K562 (cell line): Measurements from ENCODE around the gene NLE1. TPM values are rescaled to one million over a fixed set of nuclear protein-coding genes. Genes with fewer than 3 reads are reported as not detected.

Source experiments
- FOS ChIP-seq: IDR thresholded peaks from 3 replicates; pipeline ENCODE4 v1.6.1; 2011; ENCODE audit not compliant: insufficient read length; ENCODE audit errors: extremely low read depth
- GTF2F1 ChIP-seq: IDR thresholded peaks from 2 replicates; pipeline ENCODE4 v1.6.1; 2011; ENCODE audit warnings: low read depth, low read length, improper control_type of control experiment
- HDAC3 ChIP-seq: fragments of 450-650 bp; IDR thresholded peaks from 2 replicates; pipeline ENCODE4 v1.6.1; 2018; ENCODE audit warnings: borderline replicate concordance, mild to moderate bottlenecking, moderate library complexity; ENCODE audit not compliant: partially characterized antibody
- RBM25 ChIP-seq: fragments of 200-400 bp; formaldehyde crosslinking; IDR thresholded peaks from 2 replicates; pipeline ENCODE4 v1.6.1; 2018; ENCODE audit warnings: low read length, low read depth, moderate library complexity; ENCODE audit not compliant: severe bottlenecking
- RNF2 ChIP-seq: sonication (generic); IDR thresholded peaks from 2 replicates; pipeline ENCODE4 v1.6.1; 2016
- SRSF3 ChIP-seq: fragments of 200-400 bp; formaldehyde crosslinking; IDR thresholded peaks from 2 replicates; pipeline ENCODE4 v1.6.1; 2016; ENCODE audit warnings: mild to moderate bottlenecking, low read length, moderate library complexity; ENCODE audit not compliant: insufficient read depth
- ZNF184 ChIP-seq: sonication (generic); formaldehyde crosslinking; IDR thresholded peaks from 2 replicates; pipeline ENCODE4 v1.5.0; 2020; ENCODE audit warnings: missing genetic modification reagents
- ZNF408 ChIP-seq: fragments of 250-450 bp; sonication (Bioruptor Pico); IDR thresholded peaks from 2 replicates; pipeline ENCODE4 v1.4.0; 2020; ENCODE audit warnings: low read depth, mild to moderate bottlenecking, moderate library complexity
- polyA plus RNA-seq, 8 experiments: library from polyadenylated mRNA; depleted of rRNA in 4 of 8; stranded (reverse) in 5 of 8; unstranded in 3 of 8; fragments of >200 nt; fragmentation: Nextera tagmentation in 2 of 8; fragmentation: Illumina TruSeq in 1 of 8; extraction: Ambion mirVana in 2 of 8; extraction: Trizol in 1 of 8; gene quantifications; 2 replicates each; pipeline versions ENCODE4 v1.2.1 to v1.2.3, GENCODE V29; 2011 to 2014; ENCODE audit warnings: inconsistent platforms in 1 of 8, missing spikeins in 1 of 8
- total RNA-seq, 7 experiments: library from RNA; depleted of rRNA in 6 of 7; stranded (reverse); fragments of >200 nt in 6 of 7; fragmentation: Illumina TruSeq in 2 of 7; extraction: Trizol in 2 of 7; gene quantifications; 2 replicates each; pipeline versions ENCODE4 v1.2.1 to v1.2.3, GENCODE V29; 2011 to 2021; ENCODE audit warnings: low replicate concordance in 1 of 7
- TF ChIP-seq, protein P1 (sequence below), 2 experiments: fragments of 200-800 bp in 1 of 2; sonication (Bioruptor generic) in 1 of 2; sonication (generic) in 1 of 2; formaldehyde crosslinking in 1 of 2; IDR thresholded peaks in 1 of 2; conservative IDR thresholded peaks in 1 of 2; 2 replicates each; pipeline versions ENCODE4 v1.5.0 to v1.6.1; 2016 to 2020; ENCODE audit warnings: missing compliant biosample characterization in 1 of 2, missing genetic modification characterization in 1 of 2, missing genetic modification reagents in 1 of 2
- TF ChIP-seq, protein P2 (sequence below): fragments of 250-450 bp; sonication (Bioruptor Pico); IDR thresholded peaks from 2 replicates; pipeline ENCODE4 v1.4.0; 2020; ENCODE audit warnings: mild to moderate bottlenecking, moderate library complexity
- TF ChIP-seq, protein P3 (sequence below): sonication (generic); formaldehyde crosslinking; IDR thresholded peaks from 2 replicates; pipeline ENCODE4 v1.8.0; 2023; ENCODE audit warnings: missing genetic modification reagents, mild to moderate bottlenecking, borderline replicate concordance
- TF ChIP-seq, protein P4 (sequence below), 2 experiments: IDR thresholded peaks in 1 of 2; conservative IDR thresholded peaks in 1 of 2; 2 replicates each; pipeline ENCODE4 v1.6.1; 2016; ENCODE audit warnings: low read depth in 2 of 2, mild to moderate bottlenecking in 1 of 2, missing compliant biosample characterization in 1 of 2, missing genetic modification characterization in 1 of 2, moderate library complexity in 1 of 2

The NLE1 gene
- total and polyA plus RNA-seq, 9 of the 15 experiments (the other 6 are each of a cell fraction or from before 2014, with no cell fraction given): 3.8 to 69.0 (median 29.4) TPM

DNA sequence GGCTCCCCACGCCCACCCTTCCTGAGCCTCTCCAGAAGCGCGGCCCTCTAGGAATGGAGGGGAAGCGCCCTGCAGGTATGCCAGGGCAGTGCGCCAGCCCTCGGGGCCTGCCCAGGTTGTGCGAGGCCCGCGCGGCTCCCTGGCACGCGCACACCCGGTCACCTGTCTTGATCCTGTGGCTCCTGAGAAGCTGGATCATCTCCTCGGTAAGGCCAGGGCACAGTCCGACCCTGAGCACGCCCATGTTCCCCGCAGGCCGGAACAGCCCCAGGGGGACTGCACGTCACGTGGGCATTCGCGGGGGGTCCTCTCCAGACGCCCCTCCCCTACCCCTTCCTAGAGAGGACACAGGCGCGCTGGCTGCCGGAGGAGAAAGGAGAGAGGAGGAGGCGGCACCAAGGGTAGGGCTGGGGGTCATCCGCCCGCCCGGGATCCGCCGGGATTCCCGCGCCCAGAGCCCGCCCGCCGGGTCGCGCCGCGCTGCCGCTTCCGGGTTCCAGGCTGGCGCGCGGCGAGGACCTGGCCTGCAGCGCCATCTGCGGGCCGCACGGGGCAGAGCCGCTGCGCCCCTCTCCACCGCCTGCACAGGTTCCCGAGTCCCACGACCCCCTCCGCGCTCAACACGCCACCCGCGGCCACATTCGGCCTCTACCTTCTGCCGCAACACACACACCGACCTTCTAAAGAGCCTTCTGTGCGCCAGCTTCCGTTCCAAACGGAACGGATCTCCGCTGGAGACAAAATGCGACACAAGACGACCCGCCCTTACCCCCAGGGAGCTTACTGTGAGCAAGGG lies 22.5 kb downstream of the NLE1 start, which contains the start of gene RAD51D (continued):
- TF ChIP-seq, protein P1, sequence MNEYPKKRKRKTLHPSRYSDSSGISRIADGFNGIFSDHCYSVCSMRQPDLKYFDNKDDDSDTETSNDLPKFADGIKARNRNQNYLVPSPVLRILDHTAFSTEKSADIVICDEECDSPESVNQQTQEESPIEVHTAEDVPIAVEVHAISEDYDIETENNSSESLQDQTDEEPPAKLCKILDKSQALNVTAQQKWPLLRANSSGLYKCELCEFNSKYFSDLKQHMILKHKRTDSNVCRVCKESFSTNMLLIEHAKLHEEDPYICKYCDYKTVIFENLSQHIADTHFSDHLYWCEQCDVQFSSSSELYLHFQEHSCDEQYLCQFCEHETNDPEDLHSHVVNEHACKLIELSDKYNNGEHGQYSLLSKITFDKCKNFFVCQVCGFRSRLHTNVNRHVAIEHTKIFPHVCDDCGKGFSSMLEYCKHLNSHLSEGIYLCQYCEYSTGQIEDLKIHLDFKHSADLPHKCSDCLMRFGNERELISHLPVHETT (CRISPR knock-in tag; conservative IDR thresholded peaks at IDR 0.05 in 1 of 2, IDR thresholded peaks at IDR 0.05 in 1 of 2): no peak
- no peak for TF ChIP-seq HDAC3
- TF ChIP-seq, protein P2, sequence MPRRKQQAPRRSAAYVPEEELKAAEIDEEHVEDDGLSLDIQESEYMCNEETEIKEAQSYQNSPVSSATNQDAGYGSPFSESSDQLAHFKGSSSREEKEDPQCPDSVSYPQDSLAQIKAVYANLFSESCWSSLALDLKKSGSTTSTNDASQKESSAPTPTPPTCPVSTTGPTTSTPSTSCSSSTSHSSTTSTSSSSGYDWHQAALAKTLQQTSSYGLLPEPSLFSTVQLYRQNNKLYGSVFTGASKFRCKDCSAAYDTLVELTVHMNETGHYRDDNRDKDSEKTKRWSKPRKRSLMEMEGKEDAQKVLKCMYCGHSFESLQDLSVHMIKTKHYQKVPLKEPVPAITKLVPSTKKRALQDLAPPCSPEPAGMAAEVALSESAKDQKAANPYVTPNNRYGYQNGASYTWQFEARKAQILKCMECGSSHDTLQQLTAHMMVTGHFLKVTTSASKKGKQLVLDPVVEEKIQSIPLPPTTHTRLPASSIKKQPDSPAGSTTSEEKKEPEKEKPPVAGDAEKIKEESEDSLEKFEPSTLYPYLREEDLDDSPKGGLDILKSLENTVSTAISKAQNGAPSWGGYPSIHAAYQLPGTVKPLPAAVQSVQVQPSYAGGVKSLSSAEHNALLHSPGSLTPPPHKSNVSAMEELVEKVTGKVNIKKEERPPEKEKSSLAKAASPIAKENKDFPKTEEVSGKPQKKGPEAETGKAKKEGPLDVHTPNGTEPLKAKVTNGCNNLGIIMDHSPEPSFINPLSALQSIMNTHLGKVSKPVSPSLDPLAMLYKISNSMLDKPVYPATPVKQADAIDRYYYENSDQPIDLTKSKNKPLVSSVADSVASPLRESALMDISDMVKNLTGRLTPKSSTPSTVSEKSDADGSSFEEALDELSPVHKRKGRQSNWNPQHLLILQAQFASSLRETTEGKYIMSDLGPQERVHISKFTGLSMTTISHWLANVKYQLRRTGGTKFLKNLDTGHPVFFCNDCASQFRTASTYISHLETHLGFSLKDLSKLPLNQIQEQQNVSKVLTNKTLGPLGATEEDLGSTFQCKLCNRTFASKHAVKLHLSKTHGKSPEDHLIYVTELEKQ: no peak
- no peak for TF ChIP-seq GTF2F1
- TF ChIP-seq, protein P3, sequence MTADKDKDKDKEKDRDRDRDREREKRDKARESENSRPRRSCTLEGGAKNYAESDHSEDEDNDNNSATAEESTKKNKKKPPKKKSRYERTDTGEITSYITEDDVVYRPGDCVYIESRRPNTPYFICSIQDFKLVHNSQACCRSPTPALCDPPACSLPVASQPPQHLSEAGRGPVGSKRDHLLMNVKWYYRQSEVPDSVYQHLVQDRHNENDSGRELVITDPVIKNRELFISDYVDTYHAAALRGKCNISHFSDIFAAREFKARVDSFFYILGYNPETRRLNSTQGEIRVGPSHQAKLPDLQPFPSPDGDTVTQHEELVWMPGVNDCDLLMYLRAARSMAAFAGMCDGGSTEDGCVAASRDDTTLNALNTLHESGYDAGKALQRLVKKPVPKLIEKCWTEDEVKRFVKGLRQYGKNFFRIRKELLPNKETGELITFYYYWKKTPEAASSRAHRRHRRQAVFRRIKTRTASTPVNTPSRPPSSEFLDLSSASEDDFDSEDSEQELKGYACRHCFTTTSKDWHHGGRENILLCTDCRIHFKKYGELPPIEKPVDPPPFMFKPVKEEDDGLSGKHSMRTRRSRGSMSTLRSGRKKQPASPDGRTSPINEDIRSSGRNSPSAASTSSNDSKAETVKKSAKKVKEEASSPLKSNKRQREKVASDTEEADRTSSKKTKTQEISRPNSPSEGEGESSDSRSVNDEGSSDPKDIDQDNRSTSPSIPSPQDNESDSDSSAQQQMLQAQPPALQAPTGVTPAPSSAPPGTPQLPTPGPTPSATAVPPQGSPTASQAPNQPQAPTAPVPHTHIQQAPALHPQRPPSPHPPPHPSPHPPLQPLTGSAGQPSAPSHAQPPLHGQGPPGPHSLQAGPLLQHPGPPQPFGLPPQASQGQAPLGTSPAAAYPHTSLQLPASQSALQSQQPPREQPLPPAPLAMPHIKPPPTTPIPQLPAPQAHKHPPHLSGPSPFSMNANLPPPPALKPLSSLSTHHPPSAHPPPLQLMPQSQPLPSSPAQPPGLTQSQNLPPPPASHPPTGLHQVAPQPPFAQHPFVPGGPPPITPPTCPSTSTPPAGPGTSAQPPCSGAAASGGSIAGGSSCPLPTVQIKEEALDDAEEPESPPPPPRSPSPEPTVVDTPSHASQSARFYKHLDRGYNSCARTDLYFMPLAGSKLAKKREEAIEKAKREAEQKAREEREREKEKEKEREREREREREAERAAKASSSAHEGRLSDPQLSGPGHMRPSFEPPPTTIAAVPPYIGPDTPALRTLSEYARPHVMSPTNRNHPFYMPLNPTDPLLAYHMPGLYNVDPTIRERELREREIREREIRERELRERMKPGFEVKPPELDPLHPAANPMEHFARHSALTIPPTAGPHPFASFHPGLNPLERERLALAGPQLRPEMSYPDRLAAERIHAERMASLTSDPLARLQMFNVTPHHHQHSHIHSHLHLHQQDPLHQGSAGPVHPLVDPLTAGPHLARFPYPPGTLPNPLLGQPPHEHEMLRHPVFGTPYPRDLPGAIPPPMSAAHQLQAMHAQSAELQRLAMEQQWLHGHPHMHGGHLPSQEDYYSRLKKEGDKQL (CRISPR knock-in tag): no peak
- TF ChIP-seq ZNF184: no peak
- TF ChIP-seq ZNF408 (CRISPR knock-in tag): no peak
- TF ChIP-seq RBM25: peak; percentile 69
- TF ChIP-seq, protein P4, sequence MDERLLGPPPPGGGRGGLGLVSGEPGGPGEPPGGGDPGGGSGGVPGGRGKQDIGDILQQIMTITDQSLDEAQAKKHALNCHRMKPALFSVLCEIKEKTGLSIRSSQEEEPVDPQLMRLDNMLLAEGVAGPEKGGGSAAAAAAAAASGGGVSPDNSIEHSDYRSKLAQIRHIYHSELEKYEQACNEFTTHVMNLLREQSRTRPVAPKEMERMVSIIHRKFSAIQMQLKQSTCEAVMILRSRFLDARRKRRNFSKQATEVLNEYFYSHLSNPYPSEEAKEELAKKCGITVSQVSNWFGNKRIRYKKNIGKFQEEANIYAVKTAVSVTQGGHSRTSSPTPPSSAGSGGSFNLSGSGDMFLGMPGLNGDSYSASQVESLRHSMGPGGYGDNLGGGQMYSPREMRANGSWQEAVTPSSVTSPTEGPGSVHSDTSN (CRISPR knock-in tag; IDR thresholded peaks at IDR 0.05; ENCODE audit: low read depth): no peak
- TF ChIP-seq, protein P4 (tag; conservative IDR thresholded peaks at IDR 0.05; ENCODE audit: low read depth): no peak
- TF ChIP-seq SRSF3: no peak
- no peak for TF ChIP-seq FOS
- TF ChIP-seq RNF2: no peak; the same call in 1 of the 2 replicates
